ENCODE results near the gene SRRT.

SRRT gene

GRCh38 chr7:100882201-100882600 is 7.3 kb downstream of the SRRT start:
- no peak for DNase-seq

GRCh38 chr7:100882785-100883526 is 8.1 kb downstream of the SRRT start:
- DNase-seq, result no peak

GRCh38 chr7:100884736-100885439 is 10.0 kb downstream of the SRRT start:
- DNase-seq, result peak in 1 of 3 donors; percentile 36

GRCh38 chr7:100885440-100886141 is 10.7 kb downstream of the SRRT start:
- DNase-seq, result no peak

GRCh38 chr7:100886142-100886935 is 11.4 kb downstream of the SRRT start:
- DNase-seq, result no peak

GRCh38 chr7:100886936-100887515 is 12.1 kb downstream of the SRRT start:
- no peak for DNase-seq

GRCh38 chr7:100887516-100888290 is 12.8 kb downstream of the SRRT start:
- DNase-seq, result peak; percentile 74 to 83 (median 81)

- no peak for DNase-seq
These were observed 13.5 kb downstream of the SRRT start for GRCh38 chr7:100888291-100888987.

GRCh38 chr7:100888988-100889750 is 14.3 kb downstream of the SRRT start, which contains the start of gene UFSP1:
TSS of gene UFSP1 (minus strand) at chr7:100889715. CDS start at chr7:100889271, 444 bp downstream.
- DNase-seq, result no peak

GRCh38 chr7:100890653-100891567 is 16.0 kb downstream of the SRRT start:
- DNase-seq, result no peak

GRCh38 chr7:100891568-100892247 is 16.8 kb downstream of the SRRT start:
- no peak for DNase-seq

GRCh38 chr7:100892364-100893317 is 17.7 kb downstream of the SRRT start:
- no peak for DNase-seq

- DNase-seq, result no peak
These were observed 18.5 kb downstream of the SRRT start for GRCh38 chr7:100893318-100893895.

GRCh38 chr7:100893910-100894721 is 19.2 kb downstream of the SRRT start:
- no peak for DNase-seq

- peak; percentile 82 to 92 (median 85) for DNase-seq
These were observed 20.2 kb downstream of the SRRT start for GRCh38 chr7:100894860-100895700.
